ENCODE results near the gene PRKG2. TPM values are rescaled to one million over a fixed set of nuclear protein-coding genes. Genes with fewer than 3 reads are reported as not detected.
A peak's percentile ranks its signal among the peaks of the same experiment; 100 is the strongest.
"Not testable (repeated sequence)": the region's sequence is repeated elsewhere in the genome, so short reads cannot be mapped to it uniquely, and the experiment has no call there.

The PRKG2 gene
- total and polyA plus RNA-seq, 5 donors, result 4.5 to 20.4 (median 8.6) TPM

DNA sequence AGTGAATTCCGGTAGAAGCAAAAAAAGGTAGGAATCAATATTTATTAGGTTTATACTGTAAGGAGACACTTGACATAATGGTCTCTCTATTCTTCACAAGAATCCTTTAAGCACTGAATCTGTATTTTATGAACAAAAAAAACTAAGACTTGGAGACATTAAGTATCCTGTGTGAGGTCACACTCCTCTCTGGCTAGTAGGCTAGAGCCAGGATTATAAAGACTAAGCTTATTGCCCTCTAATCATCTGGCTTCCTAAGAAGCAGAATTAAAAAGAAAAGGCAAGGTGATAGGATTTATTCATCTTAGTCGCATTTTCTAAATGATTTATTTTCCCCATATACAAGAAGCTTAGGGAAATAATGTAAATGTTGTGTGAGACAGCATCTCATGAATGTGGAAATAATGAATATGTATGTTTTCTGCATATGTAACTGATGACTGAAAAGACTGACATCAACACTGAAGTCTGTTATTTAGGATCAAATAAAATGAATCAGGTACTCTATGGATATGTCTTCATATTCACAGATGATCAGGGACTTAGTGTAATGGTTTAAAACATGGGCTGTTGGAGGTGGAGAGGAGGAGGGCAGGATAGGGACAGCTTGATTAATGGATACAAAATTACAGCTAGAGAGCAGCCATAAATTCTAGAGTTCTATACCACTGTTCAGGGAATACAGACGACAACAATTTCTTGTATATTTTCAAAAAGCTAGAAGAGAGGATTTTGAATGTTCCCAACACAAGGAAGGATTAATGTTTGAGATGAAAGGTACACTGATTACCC, 30.4 kb upstream of the PRKG2 start:
- H3K4me3 ChIP-seq (ENCODE audit: low read length), result no peak overlapping the region
- no peak for DNase-seq
- no peaks in the 10 kb centered on the region for H3K27me3 ChIP-seq (ENCODE audit: control insufficient read depth, insufficient read depth)
- 84% methylated on average over 3 of the region's 3 CpGs for WGBS
- no peak overlapping the region for H3K27ac ChIP-seq (ENCODE audit: low read length)
- intact Hi-C loops (cut with DNase I), result no loop called here
- no peaks in the 10 kb centered on the region for H3K4me1 ChIP-seq (ENCODE audit: control insufficient read depth, insufficient read depth, low read length)
- no peak for ATAC-seq
- H3K9me3 ChIP-seq (ENCODE audit: control insufficient read depth, low read length), result no peaks in the 10 kb centered on the region

DNA sequence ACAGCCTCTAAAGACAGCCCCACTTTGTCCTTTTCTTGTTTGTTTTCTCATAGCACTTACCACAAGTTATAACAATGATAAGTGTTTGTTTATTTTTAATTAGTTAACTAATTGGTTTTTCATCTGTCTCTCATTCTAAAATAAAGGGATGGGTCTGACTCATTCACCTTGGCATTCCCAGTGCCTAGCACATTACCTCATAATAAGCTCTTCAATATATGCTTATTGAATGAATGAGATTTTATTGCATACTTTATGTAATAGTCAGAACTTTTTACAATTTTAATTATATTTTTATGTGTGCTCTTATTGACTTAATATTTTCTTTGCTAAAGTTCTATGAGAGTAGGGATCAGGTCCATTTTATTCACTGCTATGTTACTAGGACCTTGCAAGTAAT, 22.8 kb upstream of the PRKG2 start:
- ATAC-seq (no peak), DNase-seq (no peak)
- H3K27ac ChIP-seq (ENCODE audit: low read length), result no peak overlapping the region
- H3K27me3 ChIP-seq (ENCODE audit: control insufficient read depth, insufficient read depth), result no peaks in the 10 kb centered on the region
- H3K4me3 ChIP-seq (ENCODE audit: low read length), result no peak overlapping the region
- intact Hi-C loops (cut with DNase I), result no loop called here
- H3K4me1 ChIP-seq (ENCODE audit: control insufficient read depth, insufficient read depth, low read length), result no peaks in the 10 kb centered on the region
- H3K9me3 ChIP-seq (ENCODE audit: control insufficient read depth, low read length), result no peaks in the 10 kb centered on the region

DNA sequence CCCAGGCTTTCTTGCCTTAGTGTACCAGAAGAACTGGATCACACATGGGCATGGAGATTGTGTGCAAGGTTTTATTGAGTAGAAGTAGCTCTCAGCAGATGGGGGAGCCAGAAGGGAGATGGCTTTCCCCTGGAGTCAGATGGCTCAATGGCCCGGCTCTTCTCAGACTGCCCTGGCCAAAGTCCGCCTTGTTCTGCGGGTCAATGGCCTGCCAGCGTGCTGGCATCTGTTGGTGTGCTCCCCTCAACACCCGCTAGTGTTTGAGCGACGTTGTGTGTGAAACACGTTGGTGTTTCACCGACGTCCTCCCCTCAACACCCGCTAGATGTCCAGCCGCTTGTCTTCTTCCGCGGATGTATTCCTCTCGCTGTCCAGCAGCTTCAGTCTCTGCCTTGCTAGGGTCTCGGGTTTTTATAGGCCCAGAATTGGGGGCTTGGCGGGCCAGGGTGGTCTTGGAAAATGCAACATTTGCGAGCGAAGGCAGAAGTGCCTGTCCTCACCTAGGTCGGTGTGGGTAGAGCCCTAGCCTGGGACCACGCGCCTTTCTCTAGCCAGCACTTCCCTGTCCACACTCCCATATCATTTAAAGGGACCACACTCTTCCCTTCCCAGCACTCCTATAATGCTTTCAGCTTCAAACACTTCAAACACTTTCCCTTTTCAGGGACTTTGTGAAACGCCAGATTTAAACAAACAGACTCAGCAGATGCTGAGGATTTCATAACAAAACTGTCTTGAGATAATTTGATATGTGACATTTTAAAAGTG, 21.1 kb upstream of the PRKG2 start:
- Histone ChIP-seq H3K4me3 (ENCODE audit: low read length) (no peak overlapping the region), H3K27me3 (ENCODE audit: control insufficient read depth, insufficient read depth) (no peaks in the 10 kb centered on the region), H3K9me3 (ENCODE audit: control insufficient read depth, low read length) (no peaks in the 10 kb centered on the region), H3K27ac (ENCODE audit: low read length) (no peak overlapping the region), H3K4me1 (ENCODE audit: control insufficient read depth, insufficient read depth, low read length) (no peaks in the 10 kb centered on the region)
- no peak for DNase-seq
- 86% methylated on average over 23 of the region's 23 CpGs for WGBS
- intact Hi-C loops (cut with DNase I), result no loop called here
- ATAC-seq, result no peak

DNA sequence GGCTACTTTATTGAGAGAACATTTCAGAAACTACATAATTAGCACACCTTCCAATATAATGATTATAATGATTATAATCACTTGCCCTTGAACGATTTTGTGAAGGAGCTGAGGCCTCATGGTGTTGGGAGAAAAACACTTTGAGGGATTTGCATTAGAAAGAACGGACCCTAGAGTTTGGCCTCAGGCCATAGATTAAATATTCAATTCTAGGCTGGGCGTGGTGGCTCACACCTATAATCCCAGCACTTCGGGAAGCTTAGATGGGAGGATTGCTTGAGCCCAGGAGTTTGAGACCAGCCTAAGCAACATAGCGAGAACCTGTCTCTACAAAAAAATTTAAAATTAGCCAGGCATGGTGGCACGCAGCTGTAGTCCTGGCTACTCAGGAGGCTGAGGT, 12.9 kb upstream of the PRKG2 start:
- Histone ChIP-seq H3K4me3 (ENCODE audit: low read length) (no peak overlapping the region), H3K9me3 (ENCODE audit: control insufficient read depth, low read length) (no peaks in the 10 kb centered on the region), H3K27me3 (ENCODE audit: control insufficient read depth, insufficient read depth) (no peaks in the 10 kb centered on the region), H3K4me1 (ENCODE audit: control insufficient read depth, insufficient read depth, low read length) (no peaks in the 10 kb centered on the region), H3K27ac (ENCODE audit: low read length) (no peak overlapping the region)
- 79% methylated on average over 6 of the region's 6 CpGs for WGBS
- ATAC-seq (no peak), DNase-seq (no peak)
- intact Hi-C loops (cut with DNase I), result no loop called here

DNA sequence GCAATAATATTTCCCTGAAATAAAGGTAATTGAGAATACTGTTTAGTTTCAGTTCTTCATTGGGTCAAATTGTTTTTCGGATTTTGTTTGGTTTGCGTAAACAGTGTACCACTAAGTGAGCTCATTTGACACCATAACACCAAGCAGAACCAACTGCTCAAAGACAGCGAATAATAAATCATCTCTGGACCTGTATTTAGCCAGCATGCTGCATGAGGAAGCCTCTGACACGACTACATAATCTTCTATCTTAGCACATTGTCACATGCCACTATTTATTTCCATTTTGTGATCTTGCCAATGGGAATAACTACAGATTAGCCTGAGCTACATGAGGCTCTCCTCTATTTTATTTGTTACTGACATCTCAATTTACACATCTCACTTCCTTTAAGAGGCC, 12.1 kb upstream of the PRKG2 start:
- DNase-seq (no peak), ATAC-seq (peak; percentile 48 to 55)
- Histone ChIP-seq H3K4me3 (ENCODE audit: low read length) (no peak overlapping the region), H3K9me3 (ENCODE audit: control insufficient read depth, low read length) (no peaks in the 10 kb centered on the region), H3K27ac (ENCODE audit: low read length) (no peak overlapping the region), H3K27me3 (ENCODE audit: control insufficient read depth, insufficient read depth) (no peaks in the 10 kb centered on the region), H3K4me1 (ENCODE audit: control insufficient read depth, insufficient read depth, low read length) (no peaks in the 10 kb centered on the region)
- WGBS, result 61% methylated on average over 4 of the region's 4 CpGs
- intact Hi-C loops (cut with DNase I), result no loop called here

DNA sequence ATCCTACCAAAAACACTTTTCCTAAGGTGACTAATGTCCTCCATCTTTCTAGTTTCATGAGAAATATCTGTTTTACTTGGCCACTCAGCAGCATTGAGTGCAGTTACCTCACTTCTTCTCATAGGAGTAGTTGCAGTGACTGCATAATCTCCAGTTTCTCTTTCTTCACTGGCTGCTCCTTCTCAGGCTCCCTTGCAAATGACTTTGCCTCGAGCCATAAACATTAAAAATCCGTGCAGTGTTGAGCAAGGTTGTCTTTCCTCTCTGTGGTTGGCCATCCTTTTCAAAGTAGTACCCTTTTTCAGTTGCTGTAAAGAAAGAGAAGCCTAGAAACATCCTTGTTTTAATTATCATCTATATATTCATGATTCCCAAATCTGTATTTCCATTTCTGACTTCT, 10.2 kb upstream of the PRKG2 start:
- H3K4me3 ChIP-seq (ENCODE audit: low read length), result no peak overlapping the region
- intact Hi-C loops (cut with DNase I), result no loop called here

DNA sequence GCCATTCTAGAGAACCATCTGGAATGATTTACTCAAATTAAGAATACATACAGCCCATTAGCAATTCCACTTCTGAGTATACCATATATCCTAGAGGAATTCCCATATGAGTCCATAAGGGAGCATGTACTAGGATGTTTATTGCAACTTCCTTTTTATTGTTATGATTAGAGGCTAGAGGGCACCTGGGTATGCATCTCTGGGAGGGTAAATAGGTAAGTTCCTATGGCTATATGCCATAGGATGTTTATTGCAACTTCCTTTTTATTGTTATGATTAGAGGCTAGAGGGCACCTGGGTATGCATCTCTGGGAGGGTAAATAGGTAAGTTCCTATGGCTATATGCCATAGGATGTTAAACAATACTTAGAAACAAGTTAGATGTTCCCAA, 7.1 kb upstream of the PRKG2 start:
- intact Hi-C loops (cut with DNase I); H3K9me3 ChIP-seq (ENCODE audit: control insufficient read depth, low read length); H3K27me3 ChIP-seq (ENCODE audit: control insufficient read depth, insufficient read depth); DNase-seq; ATAC-seq; H3K4me1 ChIP-seq (ENCODE audit: control insufficient read depth, insufficient read depth, low read length); H3K27ac ChIP-seq (ENCODE audit: low read length); H3K4me3 ChIP-seq (ENCODE audit: low read length): not testable (repeated sequence)

More for the DNA sequence above, 10.2 kb upstream of the PRKG2 start:
- ATAC-seq (no peak), DNase-seq (no peak)
- Histone ChIP-seq H3K4me1 (ENCODE audit: control insufficient read depth, insufficient read depth, low read length) (no peaks in the 10 kb centered on the region), H3K9me3 (ENCODE audit: control insufficient read depth, low read length) (no peaks in the 10 kb centered on the region), H3K27me3 (ENCODE audit: control insufficient read depth, insufficient read depth) (no peaks in the 10 kb centered on the region), H3K27ac (ENCODE audit: low read length) (no peak overlapping the region)
- whole genome bisulfite sequencing, result 60% methylated on average over 2 of the region's 2 CpGs

DNA sequence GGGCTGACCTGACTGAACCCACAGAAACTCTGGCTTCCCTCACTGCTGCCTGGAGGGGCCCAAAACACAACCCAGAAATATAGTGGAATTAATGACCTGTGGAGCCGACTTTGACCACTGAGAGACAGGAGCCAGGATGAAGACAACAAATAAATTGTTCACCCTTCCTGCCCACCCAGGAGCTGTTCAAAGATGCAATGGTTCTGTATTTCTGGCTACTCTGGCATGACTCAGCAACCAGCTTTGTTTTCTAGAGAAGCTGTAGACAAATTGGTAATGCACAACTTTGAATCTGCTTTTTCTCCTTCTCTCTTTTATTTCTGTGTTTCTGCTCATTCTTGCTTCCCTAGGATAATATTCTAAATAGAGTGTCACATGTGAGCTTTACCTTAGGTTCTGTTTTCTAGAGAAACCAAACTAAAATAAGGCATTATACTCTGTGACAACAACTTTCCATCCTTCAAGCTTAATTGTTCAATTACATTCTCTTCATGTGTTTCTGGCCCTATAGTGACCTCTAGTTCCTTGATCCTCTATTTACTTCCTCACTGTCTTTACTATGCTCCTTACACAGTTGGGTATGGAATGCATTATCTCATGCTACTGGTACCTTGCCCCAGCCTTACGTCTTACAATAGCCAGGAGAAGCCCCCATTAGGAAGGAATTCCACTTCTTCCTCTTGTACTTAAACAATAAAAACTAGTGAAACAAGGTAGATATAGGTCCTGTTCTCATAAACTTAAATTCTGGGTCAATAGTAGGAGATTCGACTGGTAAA, 6.5 kb upstream of the PRKG2 start:
- 74% methylated on average over 3 of the region's 3 CpGs for WGBS
- H3K27me3 ChIP-seq (ENCODE audit: control insufficient read depth, insufficient read depth), result no peaks in the 10 kb centered on the region
- no peak overlapping the region for H3K4me3 ChIP-seq (ENCODE audit: low read length)
- H3K4me1 ChIP-seq (ENCODE audit: control insufficient read depth, insufficient read depth, low read length), result no peaks in the 10 kb centered on the region
- H3K9me3 ChIP-seq (ENCODE audit: control insufficient read depth, low read length), result no peaks in the 10 kb centered on the region
- ATAC-seq (no peak), DNase-seq (no peak)
- intact Hi-C loops (cut with DNase I), result no loop called here
- no peak overlapping the region for H3K27ac ChIP-seq (ENCODE audit: low read length)

DNA sequence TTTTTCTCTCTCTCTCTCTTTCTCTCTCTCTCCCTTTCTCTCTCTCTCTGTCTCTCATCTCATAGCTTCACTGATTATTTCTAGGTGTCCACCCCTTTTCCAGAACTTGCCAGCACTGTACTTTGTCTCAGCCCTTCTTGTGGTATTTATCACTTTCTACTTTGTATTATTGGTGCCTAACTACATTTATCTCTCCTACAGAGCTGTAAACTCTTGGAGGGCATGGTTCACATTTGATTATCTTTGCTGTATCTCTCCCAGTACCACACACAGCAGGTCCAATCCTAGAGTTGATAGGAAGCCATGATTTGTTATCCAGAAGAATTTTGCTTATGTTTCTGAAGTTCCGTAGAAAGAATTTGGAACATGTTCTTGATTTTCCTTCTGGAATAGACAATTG, 5.2 kb upstream of the PRKG2 start:
- no peak overlapping the region for H3K4me3 ChIP-seq (ENCODE audit: low read length)
- DNase-seq (no peak), ATAC-seq (no peak)
- no peaks in the 10 kb centered on the region for H3K9me3 ChIP-seq (ENCODE audit: control insufficient read depth, low read length)
- no peak overlapping the region for H3K27ac ChIP-seq (ENCODE audit: low read length)
- intact Hi-C loops (cut with DNase I), result no loop called here
- WGBS, result 86% methylated on average over 1 of the region's 1 CpG
- no peaks in the 10 kb centered on the region for H3K4me1 ChIP-seq (ENCODE audit: control insufficient read depth, insufficient read depth, low read length)
- H3K27me3 ChIP-seq (ENCODE audit: control insufficient read depth, insufficient read depth), result no peaks in the 10 kb centered on the region

DNA sequence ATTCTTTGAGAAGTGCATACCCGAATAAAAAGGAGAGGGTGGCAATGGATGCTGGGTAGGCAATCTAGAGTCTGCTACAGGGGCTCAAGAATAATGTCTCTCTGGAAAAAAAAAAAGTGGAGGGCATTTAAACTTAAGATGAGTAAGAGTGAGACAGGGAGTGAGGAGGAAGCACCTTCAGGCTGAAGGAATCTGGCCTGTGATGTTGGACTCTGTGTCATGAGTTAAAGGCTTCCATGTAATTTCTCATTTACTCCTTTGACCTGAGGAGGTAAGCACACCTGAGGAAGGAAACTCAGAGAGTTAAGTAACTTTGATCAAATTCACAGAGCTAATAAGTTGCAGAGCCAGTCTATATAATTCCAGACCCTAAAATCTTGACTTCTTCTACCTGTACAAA, 3.2 kb upstream of the PRKG2 start:
- no peak for DNase-seq
- no peak for ATAC-seq
- Histone ChIP-seq H3K4me1 (ENCODE audit: control insufficient read depth, insufficient read depth, low read length) (no peaks in the 10 kb centered on the region), H3K27me3 (ENCODE audit: control insufficient read depth, insufficient read depth) (no peaks in the 10 kb centered on the region), H3K27ac (ENCODE audit: low read length) (no peak overlapping the region), H3K4me3 (ENCODE audit: low read length) (no peak overlapping the region), H3K9me3 (ENCODE audit: control insufficient read depth, low read length) (no peaks in the 10 kb centered on the region)
- intact Hi-C loops (cut with DNase I), result no loop called here
- WGBS, result 83% methylated on average over 1 of the region's 1 CpG

DNA sequence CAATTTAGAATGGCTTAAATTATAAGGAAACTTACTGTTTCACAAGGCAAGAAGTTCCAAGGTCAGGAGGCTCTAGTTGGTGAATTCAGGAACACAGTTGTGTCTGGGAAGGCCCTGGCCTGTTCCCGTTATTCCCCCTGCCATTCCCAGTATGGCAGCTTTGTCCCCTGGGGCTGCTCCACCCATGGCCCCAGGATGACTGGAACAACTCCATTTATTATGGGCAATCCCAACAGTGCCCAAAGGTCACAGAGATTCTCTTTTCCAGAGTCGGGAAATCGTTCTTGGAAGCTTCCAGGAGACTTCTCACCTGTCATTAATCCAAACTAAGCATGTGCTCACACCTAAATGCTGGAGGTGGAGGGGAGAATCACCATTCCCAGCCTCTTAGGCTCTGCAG, 2.8 kb upstream of the PRKG2 start:
- H3K4me1 ChIP-seq (ENCODE audit: control insufficient read depth, insufficient read depth, low read length), result no peaks in the 10 kb centered on the region
- no peaks in the 10 kb centered on the region for H3K27me3 ChIP-seq (ENCODE audit: control insufficient read depth, insufficient read depth)
- intact Hi-C loops (cut with DNase I), result no loop called here
- ATAC-seq (no peak), DNase-seq (no peak)
- no peak overlapping the region for H3K4me3 ChIP-seq (ENCODE audit: low read length)
- H3K27ac ChIP-seq (ENCODE audit: low read length), result no peak overlapping the region
- no peaks in the 10 kb centered on the region for H3K9me3 ChIP-seq (ENCODE audit: control insufficient read depth, low read length)
- 80% methylated on average over 3 of the region's 3 CpGs for WGBS
